HepG2 (cell line): ENCODE data around the gene YJEFN3. TPM values are rescaled to one million over a fixed set of nuclear protein-coding genes. Genes with fewer than 3 reads are reported as not detected.
A peak's percentile ranks its signal among the peaks of the same experiment; 100 is the strongest.

Experiments used
- ARNTL ChIP-seq: sonication (generic); formaldehyde crosslinking; IDR thresholded peaks from 2 replicates; pipeline ENCODE4 v1.4.0; 2020; ENCODE audit warnings: mild to moderate bottlenecking, missing genetic modification reagents
- CENPT ChIP-seq: sonication (generic); formaldehyde crosslinking; IDR thresholded peaks from 2 replicates; pipeline ENCODE4 v1.8.0; 2022; ENCODE audit warnings: low read depth, mild to moderate bottlenecking, moderate library complexity, missing genetic modification reagents
- DNMT1 ChIP-seq: sonication (generic); formaldehyde crosslinking; IDR thresholded peaks from 2 replicates; pipeline ENCODE4 v1.5.1; 2020; ENCODE audit warnings: mild to moderate bottlenecking, missing genetic modification reagents
- DPF2 ChIP-seq: sonication (generic); formaldehyde crosslinking; IDR thresholded peaks from 2 replicates; pipeline ENCODE4 v1.4.0; 2020; ENCODE audit warnings: mild to moderate bottlenecking, low read depth, missing genetic modification reagents, borderline replicate concordance
- ERF ChIP-seq: IDR thresholded peaks from 2 replicates; pipeline ENCODE4 v1.6.1; 2018; ENCODE audit warnings: missing biosample characterization, missing genetic modification reagents
- FOXA1 ChIP-seq, 2 experiments: fragments of 450-650 bp in 1 of 2; sonication (generic) in 1 of 2; formaldehyde crosslinking in 1 of 2; IDR thresholded peaks; 2 replicates each; pipeline versions ENCODE4 v1.4.0 to v1.6.1; 2016 to 2020; ENCODE audit warnings: missing genetic modification reagents in 1 of 2
- HDAC2 ChIP-seq: sonication (generic); formaldehyde crosslinking; IDR thresholded peaks from 2 replicates; pipeline ENCODE4 v1.4.0; 2020; ENCODE audit warnings: missing genetic modification reagents
- KDM4B ChIP-seq: sonication (generic); formaldehyde crosslinking; IDR thresholded peaks from 2 replicates; pipeline ENCODE4 v1.4.0; 2020; ENCODE audit warnings: missing genetic modification reagents
- MTA3 ChIP-seq: sonication (generic); formaldehyde crosslinking; IDR thresholded peaks from 2 replicates; pipeline ENCODE4 v1.4.0; 2020; ENCODE audit warnings: missing genetic modification reagents
- PRMT3 ChIP-seq: sonication (generic); formaldehyde crosslinking; IDR thresholded peaks from 2 replicates; pipeline ENCODE4 v1.8.1; 2022; ENCODE audit warnings: low read depth, mild to moderate bottlenecking, moderate library complexity, missing genetic modification reagents, borderline replicate concordance
- SIN3B ChIP-seq: fragments of 150-350 bp; IDR thresholded peaks from 2 replicates; pipeline ENCODE4 v1.6.1; 2014; ENCODE audit warnings: low read length
- SOX5 ChIP-seq: IDR thresholded peaks from 2 replicates; pipeline ENCODE4 v1.6.1; 2016; ENCODE audit warnings: borderline replicate concordance
- THYN1 ChIP-seq: sonication (generic); formaldehyde crosslinking; IDR thresholded peaks from 2 replicates; pipeline ENCODE4 v1.8.1; 2023; ENCODE audit warnings: low read depth, mild to moderate bottlenecking, moderate library complexity, missing genetic modification reagents, borderline replicate concordance
- ZFP1 ChIP-seq: IDR thresholded peaks from 2 replicates; pipeline ENCODE4 v1.6.1; 2016
- ZKSCAN1 ChIP-seq: fragments of 150-350 bp; IDR thresholded peaks from 2 replicates; pipeline ENCODE4 v1.6.1; 2014; ENCODE audit warnings: low read length
- ZNF282 ChIP-seq: fragments of 450-650 bp; IDR thresholded peaks from 2 replicates; pipeline ENCODE4 v1.6.1; 2018; ENCODE audit not compliant: partially characterized antibody
- ZNF292 ChIP-seq: sonication (generic); formaldehyde crosslinking; IDR thresholded peaks from 2 replicates; pipeline ENCODE4 v1.8.1; 2022; ENCODE audit warnings: mild to moderate bottlenecking, low read depth, missing genetic modification reagents, borderline replicate concordance
- ZNF550 ChIP-seq: sonication (generic); formaldehyde crosslinking; IDR thresholded peaks from 2 replicates; pipeline ENCODE4 v1.4.0; 2020; ENCODE audit warnings: mild to moderate bottlenecking, missing genetic modification reagents, borderline replicate concordance
- ZNF878 ChIP-seq: sonication (generic); formaldehyde crosslinking; IDR thresholded peaks from 2 replicates; pipeline ENCODE4 v1.8.1; 2023; ENCODE audit warnings: mild to moderate bottlenecking, missing genetic modification reagents, moderate library complexity
- ZSCAN29 ChIP-seq: sonication (generic); formaldehyde crosslinking; conservative IDR thresholded peaks from 2 replicates; pipeline ENCODE4 v1.4.0; 2020; ENCODE audit warnings: mild to moderate bottlenecking, missing genetic modification reagents
- polyA plus RNA-seq, 8 experiments: library from polyadenylated mRNA; depleted of rRNA in 3 of 8; stranded (reverse) in 7 of 8; unstranded in 1 of 8; fragments of >200 nt; fragmentation: Illumina TruSeq in 4 of 8; extraction: Trizol in 4 of 8; gene quantifications; 2 replicates each; pipeline versions ENCODE4 v1.2.1 to v1.2.3, GENCODE V29; 2011 to 2016; ENCODE audit warnings: low read depth in 4 of 8, missing spikeins in 1 of 8, mixed read lengths in 1 of 8; ENCODE audit not compliant: insufficient read depth in 1 of 8
- total RNA-seq, 5 experiments: library from RNA; depleted of rRNA; stranded (reverse); fragments of >200 nt; fragmentation: Illumina TruSeq; extraction: Trizol; gene quantifications; 2 replicates each; pipeline ENCODE4 v1.2.3, GENCODE V29; 2016; ENCODE audit warnings: low read depth in 1 of 5
- TF ChIP-seq, protein P1 (sequence below): sonication (generic); formaldehyde crosslinking; IDR thresholded peaks from 2 replicates; pipeline ENCODE4 v1.8.1; 2023; ENCODE audit warnings: mild to moderate bottlenecking, inconsistent platforms, moderate library complexity, missing genetic modification reagents, borderline replicate concordance
- TF ChIP-seq, protein P2 (sequence below): sonication (generic); formaldehyde crosslinking; IDR thresholded peaks from 2 replicates; pipeline ENCODE4 v1.4.0; 2020; ENCODE audit warnings: mild to moderate bottlenecking, missing genetic modification reagents
- TF ChIP-seq, protein P3 (sequence below), 2 experiments: sonication (generic) in 1 of 2; formaldehyde crosslinking in 1 of 2; IDR thresholded peaks; 2 replicates each; pipeline versions ENCODE4 v1.5.1 to v1.6.1; 2011 to 2020; ENCODE audit warnings: borderline replicate concordance in 1 of 2, low read depth in 1 of 2, low read length in 1 of 2, mild to moderate bottlenecking in 1 of 2, missing genetic modification reagents in 1 of 2, moderate library complexity in 1 of 2
- TF ChIP-seq, protein P4 (sequence below): IDR thresholded peaks from 2 replicates; pipeline ENCODE4 v1.6.1; 2016; ENCODE audit warnings: control low read depth

The YJEFN3 gene
- total and polyA plus RNA-seq, 2 of the 13 experiments (the other 11 are each of a cell fraction or from before 2014, with no cell fraction given): 0.89 to 4.0 TPM

DNA sequence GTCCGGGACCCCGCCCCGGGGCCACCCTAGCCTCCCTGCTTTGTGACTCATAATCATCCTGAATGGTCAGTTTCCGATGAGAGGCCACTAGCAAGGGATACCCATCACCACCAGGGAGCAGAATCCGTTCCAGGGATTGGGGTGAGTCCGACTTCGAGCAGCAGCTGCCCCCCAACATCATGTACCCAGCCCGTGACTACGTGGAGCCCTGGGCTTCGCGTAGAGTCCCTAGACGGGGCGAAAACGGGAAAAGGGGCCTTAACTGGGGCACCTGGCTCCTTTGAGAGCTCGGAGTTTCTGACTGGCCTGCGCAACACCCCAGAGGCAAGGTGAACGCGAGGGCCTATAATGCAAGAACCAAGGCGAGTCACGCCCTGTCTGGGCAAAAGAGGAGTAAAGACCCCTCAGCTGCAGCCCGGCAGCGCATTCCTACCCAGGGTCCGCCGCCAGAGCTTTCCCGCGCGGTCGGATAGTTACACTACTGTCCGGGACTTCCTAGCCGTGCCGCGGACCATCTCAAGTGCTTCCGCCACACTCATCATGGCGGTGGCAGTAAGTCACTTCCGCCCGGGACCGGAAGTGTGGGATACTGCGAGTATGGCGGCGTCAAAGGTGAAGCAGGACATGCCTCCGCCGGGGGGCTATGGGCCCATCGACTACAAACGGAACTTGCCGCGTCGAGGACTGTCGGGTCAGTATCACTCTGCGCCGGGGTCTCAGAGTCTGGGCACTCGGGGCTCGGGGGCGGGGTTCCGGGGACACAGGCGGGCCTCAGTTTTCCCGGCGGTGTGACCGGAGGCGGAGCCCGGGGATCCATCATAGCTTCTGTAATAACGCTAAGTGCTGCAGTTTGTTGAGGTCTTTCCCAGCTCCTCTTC lies 12.8 kb upstream of the YJEFN3 start, which contains the start of gene NDUFA13 (continued):
- TF ChIP-seq, protein P1, sequence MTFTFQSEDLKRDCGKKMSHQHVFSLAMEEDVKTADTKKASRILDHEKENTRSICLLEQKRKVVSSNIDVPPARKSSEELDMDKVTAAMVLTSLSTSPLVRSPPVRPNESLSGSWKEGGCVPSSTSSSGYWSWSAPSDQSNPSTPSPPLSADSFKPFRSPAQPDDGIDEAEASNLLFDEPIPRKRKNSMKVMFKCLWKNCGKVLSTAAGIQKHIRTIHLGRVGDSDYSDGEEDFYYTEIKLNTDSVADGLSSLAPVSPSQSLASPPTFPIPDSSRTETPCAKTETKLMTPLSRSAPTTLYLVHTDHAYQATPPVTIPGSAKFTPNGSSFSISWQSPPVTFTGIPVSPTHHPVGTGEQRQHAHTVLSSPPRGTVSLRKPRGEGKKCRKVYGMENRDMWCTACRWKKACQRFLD (CRISPR knock-in tag): no peak
- no peak for TF ChIP-seq ZNF282
- no peak for TF ChIP-seq ZFP1 (CRISPR knock-in tag)
- no peak for TF ChIP-seq DNMT1
- TF ChIP-seq ZSCAN29 (CRISPR knock-in tag): no peak
- TF ChIP-seq ZKSCAN1: no peak
- TF ChIP-seq ZNF550 (CRISPR knock-in tag): no peak
- TF ChIP-seq FOXA1 (IDR thresholded peaks at IDR 0.05): no peak
- no peak for TF ChIP-seq FOXA1 (CRISPR knock-in tag; IDR thresholded peaks at IDR 0.05)
- TF ChIP-seq, protein P2, sequence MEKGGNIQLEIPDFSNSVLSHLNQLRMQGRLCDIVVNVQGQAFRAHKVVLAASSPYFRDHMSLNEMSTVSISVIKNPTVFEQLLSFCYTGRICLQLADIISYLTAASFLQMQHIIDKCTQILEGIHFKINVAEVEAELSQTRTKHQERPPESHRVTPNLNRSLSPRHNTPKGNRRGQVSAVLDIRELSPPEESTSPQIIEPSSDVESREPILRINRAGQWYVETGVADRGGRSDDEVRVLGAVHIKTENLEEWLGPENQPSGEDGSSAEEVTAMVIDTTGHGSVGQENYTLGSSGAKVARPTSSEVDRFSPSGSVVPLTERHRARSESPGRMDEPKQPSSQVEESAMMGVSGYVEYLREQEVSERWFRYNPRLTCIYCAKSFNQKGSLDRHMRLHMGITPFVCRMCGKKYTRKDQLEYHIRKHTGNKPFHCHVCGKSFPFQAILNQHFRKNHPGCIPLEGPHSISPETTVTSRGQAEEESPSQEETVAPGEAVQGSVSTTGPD (CRISPR knock-in tag): no peak
- no peak for TF ChIP-seq CENPT (CRISPR knock-in tag)
- TF ChIP-seq SOX5: 0 out of 2 replicates have a peak, but pooled peaks have one; percentile 24
- TF ChIP-seq ZNF878 (CRISPR knock-in tag): peak; percentile 16; the same call in 1 of the 2 replicates
- no peak for TF ChIP-seq ZNF292 (CRISPR knock-in tag)
- no peak for TF ChIP-seq THYN1
- TF ChIP-seq, protein P3, sequence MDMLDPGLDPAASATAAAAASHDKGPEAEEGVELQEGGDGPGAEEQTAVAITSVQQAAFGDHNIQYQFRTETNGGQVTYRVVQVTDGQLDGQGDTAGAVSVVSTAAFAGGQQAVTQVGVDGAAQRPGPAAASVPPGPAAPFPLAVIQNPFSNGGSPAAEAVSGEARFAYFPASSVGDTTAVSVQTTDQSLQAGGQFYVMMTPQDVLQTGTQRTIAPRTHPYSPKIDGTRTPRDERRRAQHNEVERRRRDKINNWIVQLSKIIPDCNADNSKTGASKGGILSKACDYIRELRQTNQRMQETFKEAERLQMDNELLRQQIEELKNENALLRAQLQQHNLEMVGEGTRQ (IDR thresholded peaks at IDR 0.05; ENCODE audit: low read depth, low read length): no peak
- TF ChIP-seq, protein P3 (CRISPR knock-in tag; IDR thresholded peaks at IDR 0.05; ENCODE audit: borderline replicate concordance): no peak
- peak; percentile 32; the same call in 1 of the 2 replicates for TF ChIP-seq SIN3B
- peak; percentile 87 for TF ChIP-seq ERF (CRISPR knock-in tag)
- no peak for TF ChIP-seq MTA3 (CRISPR knock-in tag)
- peak; percentile 90 for TF ChIP-seq KDM4B (CRISPR knock-in tag)
- TF ChIP-seq HDAC2 (CRISPR knock-in tag): peak; percentile 69
- no peak for TF ChIP-seq DPF2
- TF ChIP-seq, protein P4, sequence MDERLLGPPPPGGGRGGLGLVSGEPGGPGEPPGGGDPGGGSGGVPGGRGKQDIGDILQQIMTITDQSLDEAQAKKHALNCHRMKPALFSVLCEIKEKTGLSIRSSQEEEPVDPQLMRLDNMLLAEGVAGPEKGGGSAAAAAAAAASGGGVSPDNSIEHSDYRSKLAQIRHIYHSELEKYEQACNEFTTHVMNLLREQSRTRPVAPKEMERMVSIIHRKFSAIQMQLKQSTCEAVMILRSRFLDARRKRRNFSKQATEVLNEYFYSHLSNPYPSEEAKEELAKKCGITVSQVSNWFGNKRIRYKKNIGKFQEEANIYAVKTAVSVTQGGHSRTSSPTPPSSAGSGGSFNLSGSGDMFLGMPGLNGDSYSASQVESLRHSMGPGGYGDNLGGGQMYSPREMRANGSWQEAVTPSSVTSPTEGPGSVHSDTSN (CRISPR knock-in tag): no peak
- peak; percentile 72; the same call in 1 of the 2 replicates for TF ChIP-seq ARNTL (CRISPR knock-in tag)
- 0 out of 2 replicates have a peak, but pooled peaks have one; percentile 62 for TF ChIP-seq PRMT3 (CRISPR knock-in tag)
